Neural progenitor cell (in vitro differentiated cells): Measurements from ENCODE around the gene CACNA1D. TPM values are rescaled to one million over a fixed set of nuclear protein-coding genes. Genes with fewer than 3 reads are reported as not detected.
A peak's percentile ranks its signal among the peaks of the same experiment; 100 is the strongest.

Experiments used
- DNase-seq: peaks from one replicate; pipeline ENCODE4 v3.0.0-alpha.2; 2016; ENCODE audit warnings: low spot score
- H2AFZ ChIP-seq: fragments of 200-600 bp; sonication (generic); replicated peaks from 2 replicates; pipeline ENCODE4 v1.6.1; 2016; ENCODE audit warnings: antibody characterized with exemption
- H3F3A ChIP-seq: fragments of 200-600 bp; sonication (generic); 2 replicates; pipeline ENCODE4 v1.6.1; 2016; ENCODE audit warnings: antibody characterized with exemption, low read depth
- H3K27ac ChIP-seq: fragments of 200-600 bp; sonication (generic); 2 replicates; pipeline ENCODE4 v1.5.1; 2016; ENCODE audit warnings: mild to moderate bottlenecking
- H3K27me3 ChIP-seq: fragments of 200-600 bp; sonication (generic); 2 replicates; pipeline ENCODE4 v1.6.1; 2016; ENCODE audit warnings: mild to moderate bottlenecking, moderate library complexity
- H3K36me3 ChIP-seq: fragments of 200-600 bp; sonication (generic); 2 replicates; pipeline ENCODE4 v1.5.1; 2016
- H3K4me1 ChIP-seq: fragments of 200-600 bp; sonication (generic); 2 replicates; pipeline ENCODE4 v1.6.1; 2016; ENCODE audit warnings: mixed run types
- H3K4me2 ChIP-seq: fragments of 200-600 bp; sonication (generic); 2 replicates; pipeline ENCODE4 v1.6.1; 2016
- H3K4me3 ChIP-seq: fragments of 200-600 bp; sonication (generic); 2 replicates; pipeline ENCODE4 v1.5.1; 2016
- H3K79me2 ChIP-seq: fragments of 200-600 bp; sonication (generic); 2 replicates; pipeline ENCODE4 v1.6.1; 2016; ENCODE audit warnings: low read depth
- H3K9ac ChIP-seq: fragments of 200-600 bp; sonication (generic); 2 replicates; pipeline ENCODE4 v1.6.1; 2016
- H3K9me3 ChIP-seq: fragments of 200-600 bp; sonication (generic); 2 replicates; pipeline ENCODE4 v1.5.1; 2016; ENCODE audit warnings: low read depth
- H4K20me1 ChIP-seq: fragments of 200-600 bp; sonication (generic); 2 replicates; pipeline ENCODE4 v1.6.1; 2016; ENCODE audit warnings: low read depth
- H3K27ac Mint-ChIP-seq: 3 replicates; pipeline ENCODE4 v1.8.0; 2021; ENCODE audit warnings: mixed read lengths
- H3K27me3 Mint-ChIP-seq: 2 replicates; pipeline ENCODE4 v1.8.0; 2022; ENCODE audit warnings: low read depth, mild to moderate bottlenecking, inconsistent platforms, moderate library complexity, mixed read lengths; ENCODE audit not compliant: insufficient read depth
- H3K36me3 Mint-ChIP-seq: 3 replicates; pipeline ENCODE4 v1.8.0; 2021; ENCODE audit warnings: mixed read lengths
- H3K4me1 Mint-ChIP-seq: 3 replicates; pipeline ENCODE4 v1.8.0; 2021; ENCODE audit warnings: mixed read lengths
- H3K4me3 Mint-ChIP-seq: 3 replicates; pipeline ENCODE4 v1.8.0; 2021; ENCODE audit warnings: mild to moderate bottlenecking, moderate library complexity, mixed read lengths
- H3K9me3 Mint-ChIP-seq: 3 replicates; pipeline ENCODE4 v1.8.0; 2020; ENCODE audit warnings: mixed read lengths
- CTCF ChIP-seq: fragments of 200-600 bp; sonication (generic); IDR thresholded peaks from 2 replicates; pipeline ENCODE4 v1.5.1; 2017; ENCODE audit warnings: antibody characterized with exemption, mild to moderate bottlenecking
- EZH2 ChIP-seq: fragments of 200-600 bp; sonication (generic); IDR thresholded peaks from 2 replicates; pipeline ENCODE4 v1.6.1; 2017; ENCODE audit warnings: antibody characterized with exemption, mild to moderate bottlenecking, moderate library complexity
- EZH2phosphoT487 ChIP-seq: fragments of 200-600 bp; sonication (generic); IDR thresholded peaks from 2 replicates; pipeline ENCODE4 v1.6.1; 2017; ENCODE audit warnings: antibody characterized with exemption
- total RNA-seq: library from RNA; depleted of rRNA; stranded (reverse); fragments of >200 nt; gene quantifications from 2 replicates; pipeline ENCODE4 v1.2.3, GENCODE V29; 2015; ENCODE audit warnings: low replicate concordance

The CACNA1D gene
- total RNA-seq, 1 donor from 2014 or later = 4.7 TPM

- Histone ChIP-seq H3K4me2 (no peak overlapping the region), H3K36me3 (no peaks in the 10 kb centered on the region), H2AFZ (peak overlapping the region; percentile 44), H3K79me2 (no peaks in the 10 kb centered on the region), H3K4me1 (peaks cover 7% of the 10 kb centered on the region), H3K27me3 (no peaks in the 10 kb centered on the region), H3K27ac (no peak overlapping the region), H4K20me1 (no peaks in the 10 kb centered on the region), H3K9me3 (no peaks in the 10 kb centered on the region), H3F3A (peaks cover 6% of the 10 kb centered on the region), H3K4me3 (no peak overlapping the region), H3K9ac (no peak overlapping the region)
- no peak overlapping the region for H3K27ac Mint-ChIP-seq
- H3K4me1 Mint-ChIP-seq = peaks cover 3% of the 10 kb centered on the region
- H3K4me3 Mint-ChIP-seq = no peak overlapping the region
- H3K36me3 Mint-ChIP-seq = no peaks in the 10 kb centered on the region
- DNase-seq = no peak
- H3K27me3 Mint-ChIP-seq = peaks cover 2% of the 10 kb centered on the region
- TF ChIP-seq EZH2 (no peak), EZH2phosphoT487 (no peak), CTCF (no peak)
- H3K9me3 Mint-ChIP-seq = no peaks in the 10 kb centered on the region
Measured at GRCh38 chr3:53694046-53694445, 199.6 kb downstream of the CACNA1D start.

- Histone ChIP-seq H3K79me2 (no peaks in the 10 kb centered on the region), H2AFZ (peak overlapping the region; percentile 44), H3K27ac (no peak overlapping the region), H3K4me2 (no peak overlapping the region), H3K4me1 (peaks cover 6% of the 10 kb centered on the region), H3K9me3 (no peaks in the 10 kb centered on the region), H3K27me3 (no peaks in the 10 kb centered on the region), H3K9ac (no peak overlapping the region), H3K4me3 (no peak overlapping the region), H3K36me3 (no peaks in the 10 kb centered on the region), H3F3A (peaks cover 6% of the 10 kb centered on the region), H4K20me1 (no peaks in the 10 kb centered on the region)
- H3K4me1 Mint-ChIP-seq = peaks cover 2% of the 10 kb centered on the region
- no peak for DNase-seq
- H3K27me3 Mint-ChIP-seq = no peaks in the 10 kb centered on the region
- TF ChIP-seq EZH2 (no peak), CTCF (no peak), EZH2phosphoT487 (no peak)
- no peaks in the 10 kb centered on the region for H3K36me3 Mint-ChIP-seq
- H3K4me3 Mint-ChIP-seq = no peak overlapping the region
- H3K27ac Mint-ChIP-seq = no peak overlapping the region
- no peaks in the 10 kb centered on the region for H3K9me3 Mint-ChIP-seq
Measured at GRCh38 chr3:53694666-53695323, 200.4 kb downstream of the CACNA1D start.

- Histone ChIP-seq H3K36me3 (no peaks in the 10 kb centered on the region), H3K4me2 (no peak overlapping the region), H3K4me1 (peaks cover under 1% of the 10 kb centered on the region), H4K20me1 (no peaks in the 10 kb centered on the region), H3K9me3 (no peaks in the 10 kb centered on the region), H3K4me3 (no peak overlapping the region), H3K27ac (no peak overlapping the region), H3F3A (peaks cover under 1% of the 10 kb centered on the region), H3K27me3 (no peaks in the 10 kb centered on the region), H3K79me2 (no peaks in the 10 kb centered on the region), H2AFZ (no peak overlapping the region), H3K9ac (no peak overlapping the region)
- no peak for TF ChIP-seq CTCF
- TF ChIP-seq EZH2phosphoT487 = no peak
- no peak for TF ChIP-seq EZH2
- DNase-seq = no peak
- Mint-ChIP-seq H3K27me3 (no peaks in the 10 kb centered on the region), H3K36me3 (no peaks in the 10 kb centered on the region), H3K9me3 (no peaks in the 10 kb centered on the region), H3K27ac (no peak overlapping the region), H3K4me3 (no peak overlapping the region), H3K4me1 (peaks cover under 1% of the 10 kb centered on the region)
Measured at GRCh38 chr3:53695324-53695690, 200.9 kb downstream of the CACNA1D start.
